Measurements from ENCODE around the gene UGT1A6. TPM values are rescaled to one million over a fixed set of nuclear protein-coding genes. Genes with fewer than 3 reads are reported as not detected.

UGT1A6 gene
- total RNA-seq, 1 experiment from 2014 or later: 549 TPM

DNA sequence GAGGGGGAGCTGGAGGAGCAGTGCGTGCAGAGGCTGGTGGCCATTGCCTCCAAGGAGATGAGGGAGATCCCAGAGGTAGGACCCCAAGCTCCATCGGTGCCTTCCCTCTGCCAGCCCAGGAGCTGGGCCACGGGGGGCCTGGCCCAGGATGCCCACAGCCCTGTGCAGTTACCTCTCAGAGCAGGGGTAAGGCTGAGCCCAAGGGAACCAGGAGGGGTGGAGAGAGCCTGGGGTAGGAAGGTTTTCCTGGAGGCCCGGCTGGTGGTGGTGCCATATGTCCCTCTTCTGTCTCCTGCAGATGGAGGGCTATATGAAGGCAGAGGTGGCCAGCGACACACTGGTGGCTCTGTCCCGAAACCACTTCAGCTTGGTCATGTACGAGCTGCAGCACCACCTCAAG lies 96.9 kb downstream of the UGT1A6 start:
- Histone ChIP-seq H3K9me3 (ENCODE audit: insufficient read depth, low read depth) (peaks cover 3% of the 10 kb centered on the region; the same call in 1 of the 2 replicates), H3K27me3 (ENCODE audit: insufficient read depth, low read depth) (no peaks in the 10 kb centered on the region), H3K4me2 (no peak overlapping the region), H3K36me3 (ENCODE audit: low read depth) (no peaks in the 10 kb centered on the region), H2AFZ (no peak overlapping the region), H4K20me1 (ENCODE audit: insufficient read depth) (no peaks in the 10 kb centered on the region), H3F3A (ENCODE audit: insufficient read depth, low read depth) (no peaks in the 10 kb centered on the region), H3K27ac (no peak overlapping the region), H3K79me2 (ENCODE audit: low read depth) (no peaks in the 10 kb centered on the region), H3K4me1 (replicated peaks; ENCODE audit: insufficient read depth) (no peaks in the 10 kb centered on the region), H3K9me2 (ENCODE audit: insufficient read depth) (no peaks in the 10 kb centered on the region), H3K4me3 (no peak overlapping the region)
- intact Hi-C loops (cut with micrococcal nuclease; ENCODE audit: unreplicated experiment): no loop called here
- ChIA-PET CTCF (no interaction called here), POLR2A (ENCODE audit: unreplicated experiment) (no interaction called here)
- BruUV-seq (replicated peaks): no TSS peak
- TF ChIP-seq EZH2 (IDR thresholded peaks at IDR 0.05; ENCODE audit: low read depth) (no peak), CTCF (conservative IDR thresholded peaks at IDR 0.05) (no peak)
- DNase-seq: no peak

GRCh38 chr2:233791151-233791882 lies 98.6 kb downstream of the UGT1A6 start:
- H3K9me2 ChIP-seq (ENCODE audit: insufficient read depth): no peaks in the 10 kb centered on the region
- H3F3A ChIP-seq (ENCODE audit: insufficient read depth, low read depth): no peaks in the 10 kb centered on the region
- H4K20me1 ChIP-seq (ENCODE audit: insufficient read depth): no peaks in the 10 kb centered on the region
- intact Hi-C loops (cut with micrococcal nuclease; ENCODE audit: unreplicated experiment): no loop called here
- H3K27me3 ChIP-seq (ENCODE audit: insufficient read depth, low read depth): no peaks in the 10 kb centered on the region
- no peak for DNase-seq
- POLR2A ChIA-PET (ENCODE audit: unreplicated experiment): no interaction called here
- no TSS peak for BruUV-seq (replicated peaks)
- H3K9me3 ChIP-seq (ENCODE audit: insufficient read depth, low read depth): peaks cover 3% of the 10 kb centered on the region; the same call in 1 of the 2 replicates
- H3K79me2 ChIP-seq (ENCODE audit: low read depth): no peaks in the 10 kb centered on the region
- H3K4me3 ChIP-seq: no peak overlapping the region
- no peak overlapping the region for H3K4me2 ChIP-seq
- H3K27ac ChIP-seq: no peak overlapping the region
- CTCF ChIA-PET: interaction anchor here (0.9 kb wide), 1 partner anchor 478 kb away, joined by 8 read pairs; no protein-coding TSS in a partner anchor
- H2AFZ ChIP-seq: no peak overlapping the region
- TF ChIP-seq CTCF (conservative IDR thresholded peaks at IDR 0.05) (no peak), EZH2 (IDR thresholded peaks at IDR 0.05; ENCODE audit: low read depth) (no peak)
- H3K4me1 ChIP-seq (replicated peaks; ENCODE audit: insufficient read depth): no peaks in the 10 kb centered on the region
- H3K36me3 ChIP-seq (ENCODE audit: low read depth): no peaks in the 10 kb centered on the region

- TF ChIP-seq EZH2 (IDR thresholded peaks at IDR 0.05; ENCODE audit: low read depth) (no peak), CTCF (conservative IDR thresholded peaks at IDR 0.05) (no peak)
- no peaks in the 10 kb centered on the region for H4K20me1 ChIP-seq (ENCODE audit: insufficient read depth)
- H3K27ac ChIP-seq: no peak overlapping the region
- no peaks in the 10 kb centered on the region for H3K4me1 ChIP-seq (replicated peaks; ENCODE audit: insufficient read depth)
- no peaks in the 10 kb centered on the region for H3K9me2 ChIP-seq (ENCODE audit: insufficient read depth)
- DNase-seq: no peak
- ChIA-PET POLR2A (ENCODE audit: unreplicated experiment) (no interaction called here), CTCF (no interaction called here)
- H3K4me3 ChIP-seq: no peak overlapping the region
- BruUV-seq (replicated peaks): no TSS peak
- H3K4me2 ChIP-seq: no peak overlapping the region
- no peak overlapping the region for H2AFZ ChIP-seq
- H3K36me3 ChIP-seq (ENCODE audit: low read depth): no peaks in the 10 kb centered on the region
- no peaks in the 10 kb centered on the region for H3F3A ChIP-seq (ENCODE audit: insufficient read depth, low read depth)
- peaks cover 3% of the 10 kb centered on the region; the same call in 1 of the 2 replicates for H3K9me3 ChIP-seq (ENCODE audit: insufficient read depth, low read depth)
- intact Hi-C loops (cut with micrococcal nuclease; ENCODE audit: unreplicated experiment): no loop called here
- H3K79me2 ChIP-seq (ENCODE audit: low read depth): no peaks in the 10 kb centered on the region
- no peaks in the 10 kb centered on the region for H3K27me3 ChIP-seq (ENCODE audit: insufficient read depth, low read depth)
These were observed 99.2 kb downstream of the UGT1A6 start for GRCh38 chr2:233791883-233792329.
